T-helper 9 cell (primary cell): ENCODE results near the gene KIF3B.
"Not testable (repeated sequence)": the region's sequence is repeated elsewhere in the genome, so short reads cannot be mapped to it uniquely, and the experiment has no call there.

Source experiments
- DNase-seq: peaks from one replicate; pipeline ENCODE4 v3.0.0-alpha.2; 2020

KIF3B gene

GRCh38 chr20:32333181-32333987 lies 55.9 kb downstream of the KIF3B start:
- DNase-seq: no peak

- peak; percentile 30 for DNase-seq
Measured at GRCh38 chr20:32333988-32334885, 56.8 kb downstream of the KIF3B start.

DNA sequence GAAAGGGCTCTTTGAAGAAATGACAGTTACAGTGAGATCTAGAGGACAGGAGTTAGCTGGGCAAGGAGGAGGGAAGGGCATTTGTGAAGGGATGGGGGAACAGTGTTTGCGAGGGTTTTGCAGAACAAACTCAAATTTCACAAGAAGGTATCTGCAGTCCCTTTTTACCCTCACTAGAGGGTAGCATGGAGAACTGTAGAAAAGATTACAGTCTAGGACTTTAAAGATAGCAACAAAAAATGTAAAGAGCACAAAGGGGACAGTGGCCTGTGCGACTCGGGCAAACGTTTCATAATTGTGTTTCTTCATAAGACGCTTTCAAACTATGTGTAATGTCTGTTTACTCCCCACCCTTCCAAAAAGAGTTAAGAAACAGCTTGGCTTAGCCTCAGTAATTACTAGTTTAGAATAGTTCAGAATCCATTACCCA lies 59.5 kb downstream of the KIF3B start:
- no peak for DNase-seq

DNA sequence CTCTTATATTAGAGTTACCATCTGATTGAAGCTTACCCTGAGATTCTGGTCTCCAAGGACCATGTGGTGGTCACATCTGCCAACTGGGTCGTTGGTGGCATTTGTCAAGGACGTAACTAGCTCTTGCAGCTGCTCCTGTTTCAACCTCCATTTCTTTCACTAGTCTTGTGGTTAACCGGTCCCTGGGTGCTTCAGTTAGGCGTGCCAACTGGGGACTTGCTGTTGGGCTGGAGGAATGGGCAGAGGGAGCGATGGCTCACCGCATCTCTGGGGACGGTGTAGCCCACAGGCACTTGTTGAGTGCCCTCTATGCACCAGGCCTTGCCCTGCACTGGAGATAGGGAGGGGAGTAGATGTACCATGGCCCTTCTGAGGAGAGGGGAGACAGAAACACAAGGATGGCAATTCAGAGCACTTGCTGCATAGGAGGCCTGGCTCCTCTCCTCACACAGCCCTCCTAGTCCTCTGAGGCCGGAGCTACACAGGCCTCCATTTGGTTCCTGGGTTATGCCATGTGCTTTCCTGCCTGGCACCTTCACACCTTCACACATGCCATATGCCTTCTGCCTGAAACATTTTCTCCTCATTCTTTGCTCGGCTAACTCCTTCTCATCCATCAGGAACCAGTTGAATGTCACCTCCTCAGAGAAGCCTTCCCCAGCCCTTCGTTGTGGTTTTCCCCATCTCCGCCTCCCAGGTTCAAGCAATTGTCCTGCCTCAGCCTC lies 60.6 kb downstream of the KIF3B start:
- DNase-seq: no peak

DNA sequence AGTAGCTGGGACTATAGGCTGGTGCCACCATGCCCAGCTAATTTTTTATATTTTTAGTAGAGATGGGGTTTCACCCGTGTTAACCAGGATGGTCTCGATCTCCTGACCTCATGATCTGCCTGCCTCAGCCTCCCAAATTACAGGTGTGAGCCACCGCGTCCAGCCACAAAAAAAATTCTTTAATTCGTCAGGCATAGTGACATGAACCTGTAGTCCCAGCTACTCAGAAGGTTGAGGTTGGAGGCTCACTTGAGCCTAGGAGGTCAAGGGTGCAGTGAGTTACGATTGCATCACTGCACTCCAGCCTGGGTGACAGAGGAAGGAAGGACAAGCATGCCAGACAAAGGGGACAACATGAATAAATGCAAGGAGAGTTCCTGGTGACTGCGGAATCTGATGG lies 61.2 kb downstream of the KIF3B start:
- no peak for DNase-seq

- no peak for DNase-seq
Measured at GRCh38 chr20:32339116-32339515, 61.7 kb downstream of the KIF3B start.

DNA sequence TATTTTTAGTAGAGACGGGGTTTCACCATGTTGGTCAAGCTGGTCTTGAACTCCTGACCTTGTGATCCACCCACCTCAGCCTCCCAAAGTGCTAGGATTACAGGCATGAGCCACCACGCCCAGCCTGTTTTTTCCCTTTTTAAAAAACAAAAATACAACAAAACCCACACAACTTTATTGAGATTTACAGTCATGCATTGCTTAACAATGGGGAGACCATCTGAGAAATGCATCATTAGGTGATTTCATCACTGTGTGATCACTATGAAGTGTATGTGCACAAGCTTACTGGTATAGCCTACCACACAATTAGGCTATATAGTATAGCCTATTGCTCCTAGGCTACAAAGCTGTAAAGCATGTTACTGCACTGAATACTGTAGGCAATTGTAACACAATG lies 63.6 kb downstream of the KIF3B start:
- not testable (repeated sequence) for DNase-seq

DNA sequence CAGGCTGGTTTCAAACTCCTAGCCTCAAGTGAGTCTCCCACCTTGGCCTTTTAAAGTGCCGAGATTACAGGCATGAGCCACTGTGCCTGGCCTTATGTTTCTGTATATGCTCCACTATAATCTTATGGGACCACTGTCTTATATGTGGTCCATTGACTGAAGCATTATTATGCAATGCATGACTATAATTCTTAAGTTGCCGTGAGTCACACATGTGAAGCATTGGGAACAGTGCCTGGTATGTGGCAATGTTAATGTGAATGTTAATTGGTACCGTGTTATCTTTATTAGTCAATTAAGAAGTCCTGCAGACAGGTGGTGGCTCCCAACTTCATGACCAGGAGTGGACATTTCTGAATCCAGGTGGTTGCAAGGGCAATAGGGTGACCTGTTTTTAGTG lies 66.0 kb downstream of the KIF3B start:
- no peak for DNase-seq

- DNase-seq: no peak
Measured at GRCh38 chr20:32344835-32345506, 67.5 kb downstream of the KIF3B start.

DNA sequence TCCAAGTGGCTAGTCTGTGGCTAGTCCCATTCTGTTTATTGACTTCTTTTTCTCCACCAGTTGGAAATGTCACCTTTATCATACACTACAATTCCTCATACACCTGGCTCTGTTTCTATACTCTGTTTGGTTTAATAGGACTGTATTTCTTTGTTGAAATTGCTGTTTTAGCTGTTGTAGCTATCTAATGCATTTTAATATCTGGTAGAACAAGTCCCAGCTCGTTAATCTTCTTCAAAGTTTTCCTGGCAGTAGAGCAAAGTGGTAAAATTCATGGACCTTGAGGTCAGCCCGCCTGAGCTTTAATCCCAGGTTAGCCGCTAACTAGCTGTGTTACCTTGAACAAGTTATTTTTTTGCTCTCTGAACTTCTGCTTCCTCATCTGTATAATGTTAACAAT lies 70.8 kb downstream of the KIF3B start:
- DNase-seq: no peak

GRCh38 chr20:32350421-32350820 lies 73.0 kb downstream of the KIF3B start:
- no peak for DNase-seq

GRCh38 chr20:32352121-32352720 lies 74.8 kb downstream of the KIF3B start:
- DNase-seq: no peak

GRCh38 chr20:32353848-32354496 lies 76.5 kb downstream of the KIF3B start:
- no peak for DNase-seq

DNA sequence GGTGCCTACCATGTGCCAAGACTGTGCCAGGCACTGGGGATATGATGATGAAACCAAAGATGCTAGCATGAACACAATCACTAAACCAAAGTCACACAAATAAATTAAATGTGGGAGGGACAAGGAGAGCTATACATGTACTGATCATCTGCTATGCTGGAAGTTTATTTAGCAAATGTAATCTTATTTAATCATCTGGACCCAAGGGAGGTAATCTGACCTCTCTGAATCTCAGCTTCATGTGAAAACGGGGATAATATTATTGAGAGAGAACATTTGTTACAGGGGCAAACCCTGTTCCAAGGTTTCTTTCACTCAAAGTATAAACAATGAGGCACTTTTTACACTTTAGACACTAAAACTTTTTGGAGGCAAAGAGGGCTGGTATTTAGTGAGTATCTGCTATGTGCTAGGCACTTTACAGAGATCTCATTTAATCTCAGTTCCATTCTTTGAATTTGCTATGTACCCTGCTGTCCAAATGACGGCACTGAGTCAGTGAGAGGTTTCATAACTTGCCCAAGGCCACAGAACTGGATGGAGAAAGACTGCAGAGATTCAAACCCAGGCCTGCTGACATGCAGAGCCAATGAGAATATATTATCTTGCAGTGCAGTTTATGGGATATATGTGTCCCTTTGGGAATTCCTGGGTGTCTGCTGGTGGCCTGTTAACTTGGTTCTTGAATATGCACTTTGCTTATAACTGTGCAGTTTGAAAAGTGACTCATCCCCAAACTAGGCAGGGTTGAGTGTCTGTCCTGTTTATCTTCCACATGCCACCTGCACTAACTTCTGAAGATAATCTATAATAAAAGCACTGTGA lies 77.4 kb downstream of the KIF3B start:
- no peak for DNase-seq

- no peak for DNase-seq
Measured at GRCh38 chr20:32355417-32355841, 78.0 kb downstream of the KIF3B start.

DNA sequence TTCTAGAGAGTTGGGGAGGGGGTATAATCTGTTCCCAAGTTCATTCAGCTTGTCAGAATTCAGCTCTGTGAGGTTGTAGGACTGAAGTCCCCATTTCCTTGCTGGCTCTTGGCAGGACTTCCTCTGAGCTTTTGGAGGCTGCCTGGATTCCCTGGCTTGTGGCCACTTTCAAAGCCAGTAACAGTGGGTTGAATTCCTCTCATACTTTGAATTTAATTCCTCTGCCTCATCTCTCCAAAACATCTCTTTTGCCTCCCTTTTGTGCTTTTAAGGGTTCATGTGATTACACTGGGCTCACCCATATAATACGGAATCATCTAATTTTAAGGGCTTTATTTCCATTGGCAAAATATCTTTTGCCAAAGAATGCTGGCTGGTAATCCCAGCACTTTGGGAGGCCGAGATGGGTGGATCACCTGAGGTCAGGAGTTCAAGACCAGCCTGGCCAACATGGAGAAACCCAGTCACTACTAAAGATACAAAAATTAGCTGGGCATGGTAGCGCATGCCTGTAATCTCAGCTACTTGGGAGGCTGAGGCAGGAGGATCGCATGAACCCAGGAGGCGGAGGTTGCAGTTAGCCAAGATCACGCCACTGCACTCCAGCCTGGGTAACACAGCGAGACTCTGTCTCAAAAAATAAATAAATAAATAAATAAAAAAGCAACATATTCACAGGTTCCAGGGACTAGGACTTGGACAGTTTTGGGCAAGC lies 78.6 kb downstream of the KIF3B start:
- not testable (repeated sequence) for DNase-seq

- DNase-seq: no peak
Measured at GRCh38 chr20:32356622-32357374, 79.3 kb downstream of the KIF3B start.

DNA sequence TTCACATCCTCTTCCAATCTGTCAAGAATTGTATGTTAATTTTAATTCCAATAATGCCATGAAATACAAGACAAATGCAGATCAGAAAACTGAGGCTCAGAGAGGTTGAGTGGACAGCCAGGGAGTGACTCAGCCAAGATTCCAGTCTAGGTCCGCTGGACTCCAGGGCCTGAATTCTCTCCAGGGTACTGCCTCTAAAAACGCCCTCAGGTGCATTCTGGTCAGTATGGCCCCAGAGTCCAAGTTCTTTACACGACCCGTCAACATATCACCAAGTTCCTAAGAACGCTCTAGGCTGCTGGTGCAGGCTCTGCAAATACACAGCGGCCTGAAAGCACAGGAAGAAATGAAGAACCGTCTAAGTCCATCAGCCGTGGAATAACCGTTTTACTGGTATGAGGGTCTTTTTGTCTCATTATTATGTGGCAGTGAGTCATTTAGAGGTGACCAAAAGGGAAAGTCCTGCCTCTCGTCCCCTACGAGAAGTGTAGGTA lies 80.0 kb downstream of the KIF3B start:
- no peak for DNase-seq
